Thymus (tissue), 11 donors: ENCODE data around the gene BFSP1. TPM values are rescaled to one million over a fixed set of nuclear protein-coding genes. Genes with fewer than 3 reads are reported as not detected.

Source experiments
- DNase-seq, 9 donors: peaks; one replicate each; pipeline ENCODE4 v3.0.0-alpha.2; 2013; ENCODE audit warnings: low spot score in 9 of 9, low read depth in 6 of 9, missing footprints in 1 of 9
- H3K27ac ChIP-seq, 2 donors: one replicate each; pipeline ENCODE4 v1.5.1; 2013; ENCODE audit warnings: control low read depth in 1 of 2, low read depth in 1 of 2, low read length in 1 of 2, mild to moderate bottlenecking in 1 of 2, moderate library complexity in 1 of 2
- H3K27me3 ChIP-seq, 2 donors: one replicate each; pipeline ENCODE4 v1.5.1; 2013; ENCODE audit warnings: low read length in 1 of 2; ENCODE audit not compliant: control insufficient read depth in 2 of 2, insufficient read depth in 1 of 2
- H3K36me3 ChIP-seq, 2 donors: one replicate each; pipeline ENCODE4 v1.5.1; 2013; ENCODE audit warnings: low read length in 1 of 2, mild to moderate bottlenecking in 1 of 2, moderate library complexity in 1 of 2; ENCODE audit not compliant: control insufficient read depth in 2 of 2, insufficient read depth in 2 of 2
- H3K4me1 ChIP-seq, 2 donors: one replicate each; pipeline ENCODE4 v1.5.1; 2013; ENCODE audit warnings: low read length in 2 of 2; ENCODE audit not compliant: control insufficient read depth in 2 of 2, insufficient read depth in 2 of 2
- H3K4me3 ChIP-seq, 2 donors: one replicate each; pipeline ENCODE4 v1.5.1; 2013; ENCODE audit warnings: low read length in 2 of 2, control low read depth in 1 of 2, mild to moderate bottlenecking in 1 of 2
- H3K9me3 ChIP-seq, 2 donors: one replicate each; pipeline ENCODE4 v1.5.1; 2013; ENCODE audit warnings: low read length in 1 of 2, mild to moderate bottlenecking in 1 of 2; ENCODE audit not compliant: control insufficient read depth in 2 of 2, insufficient read depth in 1 of 2
- WGBS: extraction: QIAGEN DNeasy Blood & Tissue Kit; methylation state at CpG from one replicate; pipeline ENCODE4 v1.1.7; 2013; 5-methylcytosine and 5-hydroxymethylcytosine counted together
- polyA plus RNA-seq: library from polyadenylated mRNA; stranded (reverse); fragments of 200-250 nt; gene quantifications from one replicate; pipeline ENCODE4 v1.2.3, GENCODE V29; 2013
- total RNA-seq: library from RNA; stranded (reverse); fragments of 120-200 nt; gene quantifications from one replicate; pipeline ENCODE4 v1.2.4, GENCODE V29; 2013
- donor health status: healthy.

Gene BFSP1
- total and polyA plus RNA-seq, 2 donors, result 0.27 to 0.57 TPM

DNA sequence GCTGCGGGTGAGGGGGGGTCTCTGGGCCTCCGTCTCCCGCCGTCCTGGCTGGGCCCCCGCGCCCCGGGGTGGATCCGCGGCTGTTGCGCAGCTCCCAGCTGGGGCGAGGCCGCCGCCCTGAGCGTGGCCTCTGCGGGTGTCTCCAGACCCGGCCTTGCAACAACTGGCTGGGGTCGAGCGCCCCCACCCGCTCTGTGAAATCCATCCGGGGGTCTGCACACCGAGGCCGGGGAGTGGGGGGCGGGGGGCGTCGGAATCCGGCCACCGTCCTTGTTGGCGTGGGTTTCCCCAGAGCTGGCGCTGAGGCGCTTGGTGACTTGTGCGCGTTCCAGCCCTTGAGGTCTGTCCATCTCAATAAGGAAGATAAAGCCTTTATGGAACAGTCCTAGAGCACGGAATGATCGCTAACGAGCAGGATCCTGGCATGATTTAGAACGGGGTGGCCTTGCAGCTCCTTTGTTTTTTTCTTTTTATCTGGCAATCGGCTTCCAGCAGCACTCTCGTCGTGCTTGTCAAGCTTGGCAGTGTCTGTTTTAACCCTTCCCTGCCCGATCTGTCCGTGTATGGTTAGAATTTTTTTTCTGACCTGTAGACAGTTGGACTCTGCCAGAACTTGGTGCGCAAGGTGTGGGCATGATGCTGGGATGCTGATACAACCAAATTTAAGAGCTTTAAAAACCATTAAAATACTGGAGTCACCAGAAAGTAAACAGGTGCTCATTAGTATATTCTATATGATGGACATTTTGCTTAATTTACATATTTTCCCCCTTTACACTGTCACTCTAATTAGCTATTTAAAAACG is 39.4 kb upstream of the BFSP1 start:
- Histone ChIP-seq H3K36me3 (no peaks in the 10 kb centered on the region), H3K9me3 (no peaks in the 10 kb centered on the region), H3K4me1 (peaks cover 2 to 14% of the 10 kb centered on the region in 2 donors), H3K27ac (peak overlapping the region; percentile 67 to 83), H3K27me3 (peaks cover 15 to 23% of the 10 kb centered on the region in 2 donors), H3K4me3 (peak overlapping the region; percentile 68 to 87)
- 2% methylated on average over 43 of the region's 43 CpGs for WGBS
- DNase-seq, result peak in 6 of 9 donors; percentile 21 to 68 (median 28)

DNA sequence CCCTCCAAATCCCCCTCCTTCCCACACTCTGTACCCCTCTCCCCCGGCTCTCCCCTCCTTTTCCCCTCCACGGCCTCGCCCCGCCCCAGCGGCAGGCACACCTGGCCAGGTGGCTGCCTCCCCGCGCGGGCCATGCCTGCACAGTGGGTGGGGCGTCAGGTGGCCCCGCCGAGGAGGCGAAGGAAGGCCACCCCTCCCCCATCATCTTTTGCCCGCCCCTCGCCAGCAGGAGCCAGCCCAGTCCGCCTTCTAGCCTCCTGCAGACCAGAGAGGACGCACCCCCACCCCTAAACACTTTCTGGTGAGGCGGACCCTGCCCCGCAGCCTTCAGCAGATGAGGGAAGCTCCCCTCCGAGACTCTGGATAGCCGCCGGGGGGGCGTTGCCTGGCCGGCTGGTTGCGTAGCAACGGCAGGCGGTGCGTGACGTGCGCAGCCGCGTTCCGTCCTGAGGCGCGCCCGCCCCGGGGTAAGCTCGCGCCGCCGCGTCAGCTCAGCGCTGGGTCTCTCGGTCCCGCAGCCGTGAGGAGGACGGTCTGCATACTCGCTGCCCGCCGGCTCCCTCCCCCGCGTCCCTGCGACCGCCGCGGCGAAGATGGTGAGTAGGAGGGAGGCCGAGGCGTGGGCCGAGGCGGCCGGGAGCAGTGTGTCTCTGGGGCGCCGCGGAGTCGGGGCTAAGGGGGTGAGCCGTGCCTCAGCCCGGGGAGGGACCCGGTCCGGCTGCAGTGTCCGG is 38.6 kb upstream of the BFSP1 start, which contains the start of gene DSTN:
TSS of gene DSTN (plus strand) at position 460 of the 731 bp plus-strand sequence. CDS start at position 594, 134 bp downstream.
- peak; percentile 48 to 92 (median 79) for DNase-seq
- Histone ChIP-seq H3K4me3 (peak within 1 kb of the TSS; percentile 68 to 87), H3K9me3 (no peaks in the 10 kb centered on the region), H3K27ac (peak within 1 kb of the TSS; percentile 77 to 83), H3K4me1 (peaks cover 2 to 14% of the 10 kb centered on the region in 2 donors), H3K36me3 (no peaks in the 10 kb centered on the region), H3K27me3 (peaks cover 15 to 23% of the 10 kb centered on the region in 2 donors)
- WGBS, result under 1% methylated on average over 70 of the region's 70 CpGs

DNA sequence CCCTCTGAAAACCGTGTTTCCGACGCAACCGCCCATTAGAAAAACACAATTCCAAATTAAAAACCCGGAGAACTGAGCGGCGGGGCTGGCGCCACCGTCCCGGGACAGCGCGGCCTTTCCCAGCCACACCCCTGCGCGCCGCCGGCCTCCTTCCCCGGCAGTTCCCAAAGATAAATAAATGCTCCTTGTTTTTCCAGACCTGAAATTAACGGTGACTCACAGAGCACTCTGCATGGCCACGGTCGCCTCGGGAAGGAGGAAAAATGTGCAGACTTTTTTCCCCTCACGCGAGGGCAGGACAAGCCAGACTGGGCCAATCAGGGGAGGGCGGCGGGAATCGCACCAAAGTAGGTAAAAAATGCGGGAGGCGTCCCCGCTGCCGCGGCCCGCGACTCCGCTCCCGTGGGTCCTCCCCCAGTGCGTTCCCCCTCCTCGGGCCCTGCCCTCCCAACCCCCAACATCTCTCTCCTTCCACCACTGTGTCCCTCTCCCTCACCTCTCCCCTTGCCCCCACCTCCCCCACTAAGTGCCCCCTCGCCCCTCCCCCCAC is 37.9 kb upstream of the BFSP1 start:
- peaks cover 2 to 14% of the 10 kb centered on the region in 2 donors for H3K4me1 ChIP-seq
- 6% methylated on average over 38 of the region's 38 CpGs for WGBS

DNA sequence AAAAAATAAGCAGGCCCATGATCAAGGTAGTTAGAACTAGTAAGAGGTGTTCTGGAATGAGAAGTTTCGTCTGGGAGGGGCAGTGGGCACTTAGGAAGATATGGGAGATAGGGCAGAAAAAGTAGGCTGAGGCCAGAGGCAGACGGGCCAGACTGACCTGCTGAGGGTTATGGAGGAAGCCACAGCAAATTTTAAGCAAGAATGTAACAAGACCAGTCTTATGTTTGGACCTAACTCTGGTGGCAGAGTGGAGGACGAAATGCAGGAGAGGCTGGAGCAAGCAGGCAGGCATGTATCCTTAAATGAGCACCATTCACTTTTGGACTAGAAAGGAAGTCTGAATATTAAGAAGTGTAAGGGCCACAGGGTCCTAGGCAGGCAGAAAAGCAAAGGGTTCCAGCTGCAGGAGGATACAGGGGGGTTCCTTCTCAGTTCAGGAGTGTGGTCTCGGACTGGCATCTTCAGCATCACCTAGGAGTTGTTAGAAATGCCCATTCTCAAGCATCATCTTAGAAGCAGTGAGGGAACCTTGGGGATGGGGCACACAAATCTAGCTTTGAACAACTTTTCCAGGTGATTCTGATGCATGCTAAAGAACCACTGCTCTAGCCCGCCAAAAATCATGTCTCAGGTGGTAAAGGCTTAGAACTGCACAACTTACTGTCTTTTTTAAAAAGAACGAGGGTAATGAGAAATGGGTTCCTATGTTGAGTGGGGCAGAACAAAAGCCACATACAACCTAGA is 37.0 kb upstream of the BFSP1 start:
- Histone ChIP-seq H3K27me3 (peaks cover 15 to 23% of the 10 kb centered on the region in 2 donors), H3K4me1 (peaks cover 2 to 14% of the 10 kb centered on the region in 2 donors), H3K9me3 (no peaks in the 10 kb centered on the region), H3K4me3 (no peak overlapping the region), H3K36me3 (no peaks in the 10 kb centered on the region), H3K27ac (no peak overlapping the region)
- 89% methylated on average over 6 of the region's 6 CpGs for WGBS
- DNase-seq, result no peak

More for the DNA sequence above, 37.9 kb upstream of the BFSP1 start:
- no peaks in the 10 kb centered on the region for H3K9me3 ChIP-seq
- H3K36me3 ChIP-seq, result no peaks in the 10 kb centered on the region
- H3K27ac ChIP-seq, result no peak overlapping the region
- peaks cover 15 to 23% of the 10 kb centered on the region in 2 donors for H3K27me3 ChIP-seq
- H3K4me3 ChIP-seq, result peak overlapping the region; percentile 8 to 87
- DNase-seq, result peak in 2 of 9 donors; percentile 14 to 22

DNA sequence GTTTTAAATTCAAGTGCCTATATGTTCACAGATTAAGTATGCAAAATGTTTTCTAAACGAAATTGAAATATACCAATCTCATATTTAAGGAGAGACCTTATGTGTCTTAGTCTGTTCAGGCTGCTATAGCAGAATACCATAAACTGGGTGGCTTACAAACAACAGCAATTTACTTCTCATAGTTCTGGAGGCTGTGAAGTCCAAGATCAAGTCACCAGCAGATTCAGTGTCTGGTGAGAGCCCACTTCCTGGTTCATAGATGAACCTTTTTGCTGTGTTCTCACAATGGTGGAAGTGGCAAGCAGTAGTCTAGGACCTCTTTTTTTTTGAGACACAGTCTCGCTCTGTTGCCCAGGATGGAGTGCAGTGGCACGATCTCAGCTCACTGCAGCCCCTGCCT is 35.2 kb upstream of the BFSP1 start:
- Histone ChIP-seq H3K36me3 (no peaks in the 10 kb centered on the region), H3K27ac (no peak overlapping the region), H3K4me3 (no peak overlapping the region), H3K27me3 (peaks cover 15 to 23% of the 10 kb centered on the region in 2 donors), H3K4me1 (peaks cover 2 to 11% of the 10 kb centered on the region in 2 donors), H3K9me3 (no peaks in the 10 kb centered on the region)
- WGBS, result 95% methylated on average over 3 of the region's 3 CpGs
- DNase-seq, result no peak

DNA sequence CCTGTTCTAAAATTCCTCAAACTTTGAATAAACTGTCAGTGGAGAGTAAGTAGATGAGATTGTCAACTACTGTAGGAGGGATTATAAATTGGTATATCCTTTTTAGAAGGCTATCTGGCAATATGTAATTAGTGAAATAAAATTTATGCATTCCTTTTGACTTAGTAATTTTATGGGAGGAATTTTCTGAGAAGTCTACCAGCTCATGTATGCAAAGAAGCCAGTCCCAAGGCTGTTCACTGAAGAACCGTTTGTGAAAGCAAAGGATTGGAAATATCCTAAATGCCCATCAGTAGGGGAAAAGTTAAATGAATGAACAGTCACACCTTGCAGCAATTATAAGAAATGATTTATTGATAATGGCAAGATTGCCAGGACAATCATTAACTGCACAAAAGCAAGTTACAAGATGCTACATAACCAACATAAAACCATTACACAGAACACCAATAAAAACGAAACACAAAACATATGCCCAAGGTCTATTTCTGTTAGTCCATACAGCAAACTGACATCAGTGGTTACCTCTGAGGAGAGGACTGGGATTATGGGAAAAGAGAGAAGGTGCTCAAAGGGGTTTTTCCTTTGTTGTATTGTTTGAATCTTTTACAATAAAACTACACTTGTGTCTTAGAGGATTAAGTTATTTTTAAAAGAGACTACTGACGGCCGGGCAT is 34.1 kb upstream of the BFSP1 start:
- Histone ChIP-seq H3K4me3 (no peak overlapping the region), H3K27me3 (peaks cover 15 to 23% of the 10 kb centered on the region in 2 donors), H3K36me3 (no peaks in the 10 kb centered on the region), H3K4me1 (peaks cover 2 to 8% of the 10 kb centered on the region in 2 donors), H3K27ac (no peak overlapping the region), H3K9me3 (no peaks in the 10 kb centered on the region)
- DNase-seq, result no peak
- 96% methylated on average over 4 of the region's 4 CpGs for WGBS

DNA sequence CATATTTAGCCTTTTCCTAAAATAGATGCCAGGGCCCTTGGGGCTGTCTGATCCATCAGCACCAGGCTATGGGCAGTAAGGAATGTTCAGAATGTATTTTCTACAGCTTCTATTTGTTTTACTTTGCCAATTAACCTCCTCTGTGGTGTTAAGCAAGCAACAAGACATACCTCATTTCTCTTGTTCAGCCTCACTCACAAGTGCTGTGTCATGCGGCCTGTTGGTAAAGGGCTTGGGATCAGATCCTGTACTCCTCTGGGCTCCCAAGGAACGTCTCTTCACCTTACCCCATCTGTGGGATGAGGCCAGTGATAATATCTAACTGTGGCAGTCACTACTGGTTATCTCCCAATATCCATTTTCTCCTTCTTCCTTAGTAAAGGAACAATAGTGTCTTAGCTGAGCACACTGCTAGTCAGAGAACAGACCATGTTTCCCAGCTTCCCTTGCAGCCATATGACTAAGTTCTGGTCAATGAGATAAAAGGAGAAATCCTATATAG is 31.7 kb upstream of the BFSP1 start:
- Histone ChIP-seq H3K27me3 (peaks cover 3 to 5% of the 10 kb centered on the region in 2 donors), H3K9me3 (no peaks in the 10 kb centered on the region), H3K27ac (no peak overlapping the region), H3K4me1 (no peaks in the 10 kb centered on the region), H3K36me3 (no peaks in the 10 kb centered on the region), H3K4me3 (no peak overlapping the region)
- DNase-seq, result no peak
- 96% methylated on average over 2 of the region's 2 CpGs for WGBS
